ENCODE measurements around the gene HBG1. TPM values are rescaled to one million over a fixed set of nuclear protein-coding genes. Genes with fewer than 3 reads are reported as not detected.

HBG1 gene
- total and polyA plus RNA-seq, 2 of the 8 experiments (the other 6 are each of a cell fraction or from before 2014, with no cell fraction given), result 0.26 TPM; not detected in 1

DNA sequence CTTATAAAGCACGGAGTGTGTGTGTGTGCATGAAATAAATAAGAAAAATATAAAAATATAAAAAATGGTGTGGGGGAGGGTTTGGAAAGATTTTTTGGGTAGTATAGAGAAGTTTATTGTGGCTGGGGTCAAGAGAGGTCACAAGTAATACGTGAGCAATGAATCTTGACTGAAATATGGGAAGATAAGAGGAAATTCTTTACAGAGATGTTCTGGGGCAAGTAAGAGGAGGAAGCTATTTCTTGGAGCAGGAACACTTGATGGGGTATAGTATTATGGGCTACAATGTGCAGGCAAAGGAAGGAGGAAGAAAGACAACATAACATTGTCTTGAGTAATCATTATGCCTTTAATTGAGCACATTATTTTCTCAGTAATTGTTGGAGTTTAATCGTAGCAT, 17.5 kb downstream of the HBG1 start:
- Histone ChIP-seq H3K4me1 (replicated peaks in 1 of 4; ENCODE audit: control insufficient read depth in 3 of 4, insufficient read depth in 4 of 4, low read length in 3 of 4) (no peaks in the 10 kb centered on the region), H4K5ac (ENCODE audit: insufficient read length, low read depth, low read length) (no peak overlapping the region), H4K91ac (replicated peaks; ENCODE audit: insufficient read length, low read length) (no peak overlapping the region), H3K27ac (ENCODE audit: low read depth, low read length) (no peak overlapping the region), H2AFZ (ENCODE audit: low read length) (no peak overlapping the region), H3K14ac (ENCODE audit: insufficient read length) (no peak overlapping the region), H3K4ac (replicated peaks; ENCODE audit: insufficient read length, low read depth, low read length) (no peak overlapping the region), H4K8ac (ENCODE audit: extremely low read depth, insufficient read depth, low read length) (no peak overlapping the region), H3K79me1 (ENCODE audit: low read depth, low read length) (no peaks in the 10 kb centered on the region), H3K23ac (ENCODE audit: insufficient read length) (no peak overlapping the region), H3K79me2 (ENCODE audit: control insufficient read depth in 1 of 2, insufficient read depth in 2 of 2, low read length in 2 of 2) (no peaks in the 10 kb centered on the region), H3K4me3 (ENCODE audit: extremely low read depth in 1 of 4, insufficient read depth in 2 of 4, low read depth in 3 of 4, low read length in 4 of 4) (no peak overlapping the region), H3K9me3 (ENCODE audit: insufficient read depth in 2 of 2, low read depth in 1 of 2, low read length in 1 of 2) (no peaks in the 10 kb centered on the region), H3K27me3 (replicated peaks in 1 of 4; ENCODE audit: control insufficient read depth in 3 of 4, extremely low read depth in 1 of 4, insufficient read depth in 3 of 4, low read length in 3 of 4) (no peaks in the 10 kb centered on the region), H2BK12ac (ENCODE audit: low read depth, low read length) (no peak overlapping the region), H3K9ac (replicated peaks in 1 of 4; ENCODE audit: extremely low read depth in 1 of 4, low read depth in 3 of 4, low read length in 3 of 4) (no peak overlapping the region), H3K56ac (replicated peaks; ENCODE audit: insufficient read length, low read depth, low read length) (no peak overlapping the region), H2BK5ac (ENCODE audit: low read depth, low read length) (no peak overlapping the region), H2BK15ac (ENCODE audit: low read length) (no peak overlapping the region), H4K20me1 (replicated peaks in 1 of 2; ENCODE audit: control insufficient read depth in 1 of 2, insufficient read depth in 2 of 2, low read length in 2 of 2) (no peaks in the 10 kb centered on the region), H3K4me2 (ENCODE audit: insufficient read depth in 1 of 2, low read depth in 2 of 2, low read length in 2 of 2) (no peak overlapping the region), H2BK120ac (replicated peaks; ENCODE audit: low read depth, low read length) (no peak overlapping the region), H3K18ac (ENCODE audit: extremely low read depth, low read length) (no peak overlapping the region), H3K36me3 (ENCODE audit: control insufficient read depth in 2 of 4, insufficient read depth in 4 of 4, low read length in 3 of 4) (no peaks in the 10 kb centered on the region), H3K23me2 (ENCODE audit: low read depth, low read length) (no peaks in the 10 kb centered on the region; the same call in 1 of the 2 replicates), H2AK5ac (ENCODE audit: low read depth, low read length) (no peak overlapping the region), H2BK20ac (ENCODE audit: low read length) (no peak overlapping the region)
- ChIA-PET POLR2A (ENCODE audit: partially characterized antibody) (no interaction called here), CTCF (ENCODE audit: partially characterized antibody) (no interaction called here)
- 83 to 100% methylated on average over 1 to 3 of the region's 3 CpGs for WGBS, 2 experiments (ENCODE audit: extremely low coverage in 1 of 2, insufficient coverage in 1 of 2, insufficient read length in 1 of 2, insufficient replicate concordance in 2 of 2, low coverage in 1 of 2, low lambda C conversion rate in 2 of 2, missing lambda C conversion rate in 1 of 2)
- DNase-seq (ENCODE audit: low read depth in 1 of 2, low spot score in 2 of 2) (no peak), FAIRE-seq (no peak)
- TF ChIP-seq EGR1 (IDR thresholded peaks at IDR 0.05; ENCODE audit: borderline replicate concordance, low read depth, low read length) (no peak), SIRT6 (IDR thresholded peaks at IDR 0.05; ENCODE audit: low read length) (no peak), EZH2 (IDR thresholded peaks at IDR 0.05; ENCODE audit: low read depth, low read length, severe bottlenecking) (no peak), CREB1 (IDR thresholded peaks at IDR 0.05) (no peak), SP1 (IDR thresholded peaks at IDR 0.05; ENCODE audit: low read depth, low read length) (no peak), SRF (IDR thresholded peaks at IDR 0.05; ENCODE audit: low read depth, low read length) (no peak), GTF2F1 (IDR thresholded peaks at IDR 0.05; ENCODE audit: borderline replicate concordance, low read depth, low read length) (no peak)
- TF ChIP-seq, protein P1, sequence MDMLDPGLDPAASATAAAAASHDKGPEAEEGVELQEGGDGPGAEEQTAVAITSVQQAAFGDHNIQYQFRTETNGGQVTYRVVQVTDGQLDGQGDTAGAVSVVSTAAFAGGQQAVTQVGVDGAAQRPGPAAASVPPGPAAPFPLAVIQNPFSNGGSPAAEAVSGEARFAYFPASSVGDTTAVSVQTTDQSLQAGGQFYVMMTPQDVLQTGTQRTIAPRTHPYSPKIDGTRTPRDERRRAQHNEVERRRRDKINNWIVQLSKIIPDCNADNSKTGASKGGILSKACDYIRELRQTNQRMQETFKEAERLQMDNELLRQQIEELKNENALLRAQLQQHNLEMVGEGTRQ (IDR thresholded peaks at IDR 0.05; ENCODE audit: low read length), result no peak

Measured in H1 (cell line).